ENCODE data around the gene PTGIR. TPM values are rescaled to one million over a fixed set of nuclear protein-coding genes. Genes with fewer than 3 reads are reported as not detected.
A peak's percentile ranks its signal among the peaks of the same experiment; 100 is the strongest.

PTGIR gene
- total and polyA plus RNA-seq, 9 donors: 0.24 to 1.8 (median 0.71) TPM

DNA sequence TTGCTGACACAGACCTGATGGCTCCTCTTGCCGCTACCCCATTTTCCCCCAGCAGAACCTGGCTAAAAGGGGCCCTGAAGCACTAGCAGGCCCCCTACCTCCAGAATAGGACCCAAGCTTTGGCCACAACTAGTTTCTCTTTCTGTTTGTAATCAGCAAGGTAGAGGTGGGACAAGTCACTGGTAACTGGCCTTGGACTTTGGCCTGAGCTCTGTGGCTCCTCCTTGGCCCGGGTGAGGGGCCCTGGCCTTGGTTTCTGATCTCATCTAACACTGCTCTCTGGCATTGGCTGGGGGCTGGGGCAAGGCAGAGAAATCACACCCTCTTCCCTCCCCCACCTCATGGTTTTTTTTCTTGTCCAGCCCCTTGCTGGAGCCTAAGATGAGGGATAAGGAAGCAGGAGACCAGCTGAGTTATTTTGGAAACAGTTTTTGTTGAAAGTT lies 21.7 kb downstream of the PTGIR start:
- DNase-seq: peak in 1 of 5 donors; percentile 51
- H3K4me1 ChIP-seq (ENCODE audit: insufficient read depth): peaks cover 15% of the 10 kb centered on the region
- H3K27me3 ChIP-seq: no peaks in the 10 kb centered on the region

DNA sequence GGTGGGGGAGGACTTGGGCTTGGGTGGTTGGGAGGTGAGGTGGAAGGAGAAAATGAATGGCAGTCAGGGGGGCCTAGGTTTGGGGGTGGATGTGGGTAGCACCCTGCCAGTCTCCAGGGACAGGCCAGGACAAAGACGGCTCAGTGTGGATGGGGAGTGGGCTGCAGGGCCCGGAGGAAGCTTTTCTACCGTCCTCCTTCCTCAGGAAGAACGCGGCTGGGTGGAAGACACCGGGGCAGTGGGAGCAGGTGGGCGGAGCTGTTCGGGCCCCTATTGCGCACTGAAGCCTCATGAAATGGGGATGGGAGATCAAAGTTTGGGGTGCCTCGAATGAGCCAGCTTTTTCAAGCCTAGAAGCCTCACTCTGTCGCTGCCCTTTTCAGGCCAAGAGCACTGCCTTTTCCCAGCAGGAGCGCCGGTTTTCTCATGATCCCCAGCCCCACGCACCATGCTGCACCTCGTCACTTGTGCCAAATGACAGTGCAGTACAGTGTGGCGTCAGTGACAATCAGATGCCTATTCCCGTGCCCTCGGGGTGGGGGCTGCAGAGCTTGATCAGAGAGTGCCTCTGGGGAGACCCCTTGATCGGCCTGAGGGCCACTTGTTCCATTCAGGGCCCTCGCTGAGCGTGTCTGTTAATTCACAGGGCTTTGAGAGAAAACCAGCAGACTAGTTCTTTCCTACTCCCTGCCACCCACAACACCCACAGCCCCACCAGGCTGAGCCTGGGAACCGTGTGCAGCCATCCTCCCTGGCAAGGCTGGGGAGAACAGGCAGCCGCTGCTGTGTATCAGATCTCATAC lies 22.3 kb downstream of the PTGIR start:
- peak in 1 of 5 donors; percentile 43 for DNase-seq
- H3K27ac ChIP-seq: peak overlapping the region in 1 of 2 donors; percentile 97

More for the DNA sequence above, 21.7 kb downstream of the PTGIR start:
- no peaks in the 10 kb centered on the region for H3K36me3 ChIP-seq
- H3K27ac ChIP-seq: peak overlapping the region in 1 of 2 donors; percentile 97
- intact Hi-C loops (cut with DNase I): loop anchor here in 1 of 4 donors (10.0 kb wide), 2 partner anchors 62 to 142 kb away; partner anchors contain the start of genes DACT3, FKRP and STRN4
- no peaks in the 10 kb centered on the region for H3K9me3 ChIP-seq
- no peak for TF ChIP-seq EP300 (IDR thresholded peaks at IDR 0.05)
- TF ChIP-seq POLR2A (IDR thresholded peaks at IDR 0.05): no peak
- TF ChIP-seq, protein P1, sequence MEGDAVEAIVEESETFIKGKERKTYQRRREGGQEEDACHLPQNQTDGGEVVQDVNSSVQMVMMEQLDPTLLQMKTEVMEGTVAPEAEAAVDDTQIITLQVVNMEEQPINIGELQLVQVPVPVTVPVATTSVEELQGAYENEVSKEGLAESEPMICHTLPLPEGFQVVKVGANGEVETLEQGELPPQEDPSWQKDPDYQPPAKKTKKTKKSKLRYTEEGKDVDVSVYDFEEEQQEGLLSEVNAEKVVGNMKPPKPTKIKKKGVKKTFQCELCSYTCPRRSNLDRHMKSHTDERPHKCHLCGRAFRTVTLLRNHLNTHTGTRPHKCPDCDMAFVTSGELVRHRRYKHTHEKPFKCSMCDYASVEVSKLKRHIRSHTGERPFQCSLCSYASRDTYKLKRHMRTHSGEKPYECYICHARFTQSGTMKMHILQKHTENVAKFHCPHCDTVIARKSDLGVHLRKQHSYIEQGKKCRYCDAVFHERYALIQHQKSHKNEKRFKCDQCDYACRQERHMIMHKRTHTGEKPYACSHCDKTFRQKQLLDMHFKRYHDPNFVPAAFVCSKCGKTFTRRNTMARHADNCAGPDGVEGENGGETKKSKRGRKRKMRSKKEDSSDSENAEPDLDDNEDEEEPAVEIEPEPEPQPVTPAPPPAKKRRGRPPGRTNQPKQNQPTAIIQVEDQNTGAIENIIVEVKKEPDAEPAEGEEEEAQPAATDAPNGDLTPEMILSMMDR (IDR thresholded peaks at IDR 0.05): no peak
- peak overlapping the region; percentile 100 for H3K4me3 ChIP-seq
- 13 to 19% (median 15%) methylated on average over 2 of the region's 2 CpGs for WGBS, 3 donors

DNA sequence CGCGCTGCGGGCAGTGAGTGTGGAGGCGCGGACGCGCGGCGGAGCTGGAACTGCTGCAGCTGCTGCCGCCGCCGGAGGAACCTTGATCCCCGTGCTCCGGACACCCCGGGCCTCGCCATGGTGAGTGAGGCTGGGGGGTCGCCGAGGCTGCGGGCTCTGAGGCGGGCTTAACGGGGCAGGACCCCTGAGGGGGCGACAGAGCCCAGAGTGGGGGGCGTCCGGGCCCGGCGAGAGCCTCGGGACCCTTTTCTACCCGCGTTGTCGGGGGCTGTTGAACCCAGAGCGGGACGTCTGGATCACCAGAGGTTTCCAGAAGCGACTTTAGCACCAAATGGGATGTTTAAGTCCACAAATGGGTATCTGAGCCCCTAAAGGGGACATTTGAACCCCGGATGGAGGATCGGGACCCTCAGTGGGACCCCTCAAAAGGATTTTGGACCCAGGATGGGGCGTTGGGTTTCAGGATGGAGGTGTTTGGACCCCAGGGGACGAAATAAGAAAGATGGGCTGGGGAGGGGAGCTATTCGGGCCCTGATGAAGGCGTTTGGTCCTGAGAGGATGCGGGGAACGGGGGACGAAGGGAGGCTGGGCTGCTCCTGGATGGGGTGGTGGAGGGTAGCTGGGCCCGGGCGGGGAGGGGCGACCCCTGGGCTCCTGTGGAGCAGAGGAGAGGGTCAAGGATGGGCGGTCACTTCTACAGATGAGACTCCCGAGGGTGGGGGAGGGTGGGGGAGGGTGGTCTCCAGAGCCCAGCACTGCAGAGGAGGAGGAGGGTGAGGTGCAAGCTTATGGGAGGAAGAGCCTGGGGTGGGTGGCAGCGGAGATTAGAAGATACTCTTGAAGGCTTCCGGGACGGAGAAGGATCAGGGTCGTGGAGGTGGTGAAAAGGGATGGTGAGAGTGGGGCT lies 23.3 kb downstream of the PTGIR start, which contains the start of gene CALM3:
Gene CALM3 (plus strand): TSS at position 13 of the 907 bp plus-strand sequence. CDS start 105 bp downstream, at position 118.
- no peaks in the 10 kb centered on the region for H3K36me3 ChIP-seq
- TF ChIP-seq, protein P1 (IDR thresholded peaks at IDR 0.05): no peak
- peak; percentile 69 for TF ChIP-seq POLR2A (IDR thresholded peaks at IDR 0.05)
- no peaks in the 10 kb centered on the region for H3K9me3 ChIP-seq
- no peaks in the 10 kb centered on the region for H3K27me3 ChIP-seq
- peak within 1 kb of the TSS; percentile 100 for H3K4me3 ChIP-seq
- DNase-seq: peak in 2 of 5 donors; percentile 53 to 59
- H3K27ac ChIP-seq: peak within 1 kb of the TSS; percentile 97 to 98
- peaks cover 15% of the 10 kb centered on the region for H3K4me1 ChIP-seq (ENCODE audit: insufficient read depth)
- WGBS, 3 donors: 0% methylated on average over 31 to 51 of the region's 51 CpGs
- intact Hi-C loops (cut with DNase I): loop anchor here in 1 of 4 donors (10.0 kb wide), 2 partner anchors 63 to 143 kb away; partner anchors contain the start of genes DACT3, FKRP and STRN4

More for the DNA sequence above, 22.3 kb downstream of the PTGIR start:
- no peaks in the 10 kb centered on the region for H3K9me3 ChIP-seq
- no peaks in the 10 kb centered on the region for H3K36me3 ChIP-seq
- WGBS, 3 donors: 9 to 11% (median 10%) methylated on average over 23 of the region's 23 CpGs
- no peaks in the 10 kb centered on the region for H3K27me3 ChIP-seq
- intact Hi-C loops (cut with DNase I): loop anchor here in 1 of 4 donors (10.0 kb wide), 2 partner anchors 62 to 142 kb away; partner anchors contain the start of genes DACT3, FKRP and STRN4
- H3K4me3 ChIP-seq: peak overlapping the region; percentile 100
- H3K4me1 ChIP-seq (ENCODE audit: insufficient read depth): peaks cover 15% of the 10 kb centered on the region
- no peak for TF ChIP-seq EP300 (IDR thresholded peaks at IDR 0.05)
- TF ChIP-seq, protein P1 (IDR thresholded peaks at IDR 0.05): no peak
- no peak for TF ChIP-seq POLR2A (IDR thresholded peaks at IDR 0.05)

Measured in ovary (tissue), 9 donors.